Mucosa of rectum (tissue), 2 donors: Measurements from ENCODE around the gene SCMH1.

Experiments
- H3K27ac ChIP-seq, 2 donors: one replicate each; pipeline ENCODE4 v1.7.0; 2013; ENCODE audit warnings: inconsistent platforms in 2 of 2, low read depth in 2 of 2, low read length in 2 of 2
- H3K27me3 ChIP-seq, 2 donors: one replicate each; pipeline ENCODE4 v1.7.0; 2013; ENCODE audit warnings: low read length in 2 of 2; ENCODE audit not compliant: control insufficient read depth in 2 of 2, insufficient read depth in 2 of 2
- H3K36me3 ChIP-seq, 2 donors: one replicate each; pipeline ENCODE4 v1.7.0; 2013; ENCODE audit warnings: low read length in 2 of 2; ENCODE audit not compliant: control insufficient read depth in 2 of 2, insufficient read depth in 2 of 2
- H3K4me1 ChIP-seq, 2 donors: one replicate each; pipeline ENCODE4 v1.7.0; 2013; ENCODE audit warnings: low read length in 2 of 2, mild to moderate bottlenecking in 1 of 2; ENCODE audit not compliant: control insufficient read depth in 2 of 2, insufficient read depth in 2 of 2
- H3K4me3 ChIP-seq, 2 donors: one replicate each; pipeline ENCODE4 v1.7.0; 2013; ENCODE audit warnings: low read length in 2 of 2
- H3K9ac ChIP-seq, 2 donors: one replicate each; pipeline ENCODE4 v1.7.0; 2013; ENCODE audit warnings: low read length in 2 of 2, low read depth in 1 of 2, mild to moderate bottlenecking in 1 of 2
- H3K9me3 ChIP-seq, 2 donors: one replicate each; pipeline ENCODE4 v1.7.0; 2013; ENCODE audit warnings: low read length in 2 of 2; ENCODE audit not compliant: control insufficient read depth in 2 of 2
- donor health status: healthy.
- donor health status: Normal muscosa, but diverticular disease.

The SCMH1 gene

GRCh38 chr1:41278076-41278475, 36.0 kb upstream of the SCMH1 start:
- no peaks in the 10 kb centered on the region for H3K36me3 ChIP-seq
- H3K9ac ChIP-seq = no peak overlapping the region
- H3K27me3 ChIP-seq = no peaks in the 10 kb centered on the region
- H3K4me1 ChIP-seq = peaks cover 3 to 4% of the 10 kb centered on the region in 2 donors
- no peak overlapping the region for H3K27ac ChIP-seq
- no peaks in the 10 kb centered on the region for H3K9me3 ChIP-seq
- H3K4me3 ChIP-seq = no peak overlapping the region

GRCh38 chr1:41277371-41277975, 35.4 kb upstream of the SCMH1 start:
- Histone ChIP-seq H3K4me3 (no peak overlapping the region), H3K9ac (no peak overlapping the region), H3K4me1 (peaks cover 3 to 4% of the 10 kb centered on the region in 2 donors), H3K9me3 (no peaks in the 10 kb centered on the region), H3K36me3 (no peaks in the 10 kb centered on the region), H3K27ac (no peak overlapping the region), H3K27me3 (no peaks in the 10 kb centered on the region)

DNA sequence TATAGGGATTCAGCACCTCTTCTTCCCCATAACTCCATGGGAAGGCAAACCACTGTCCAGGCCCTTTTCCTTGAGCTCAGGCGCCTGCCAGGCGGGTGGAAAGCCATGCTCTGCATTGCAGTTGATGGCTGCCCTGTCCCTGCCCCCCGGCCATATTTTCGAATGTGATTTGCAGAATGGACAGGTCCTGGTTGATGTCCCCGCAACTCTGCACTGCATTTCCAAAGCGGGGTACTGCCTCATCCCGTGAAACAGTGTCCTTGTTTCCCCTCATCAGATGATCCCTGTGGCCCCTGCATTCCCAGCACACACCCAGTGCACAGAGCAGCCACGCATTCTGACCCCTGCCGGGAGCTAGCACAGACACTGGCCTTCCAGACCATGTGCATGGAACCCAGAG, 33.7 kb upstream of the SCMH1 start:
- Histone ChIP-seq H3K9ac (no peak overlapping the region), H3K9me3 (no peaks in the 10 kb centered on the region), H3K4me1 (peaks cover 3 to 4% of the 10 kb centered on the region in 2 donors), H3K27ac (no peak overlapping the region), H3K4me3 (no peak overlapping the region), H3K36me3 (no peaks in the 10 kb centered on the region), H3K27me3 (no peaks in the 10 kb centered on the region)

DNA sequence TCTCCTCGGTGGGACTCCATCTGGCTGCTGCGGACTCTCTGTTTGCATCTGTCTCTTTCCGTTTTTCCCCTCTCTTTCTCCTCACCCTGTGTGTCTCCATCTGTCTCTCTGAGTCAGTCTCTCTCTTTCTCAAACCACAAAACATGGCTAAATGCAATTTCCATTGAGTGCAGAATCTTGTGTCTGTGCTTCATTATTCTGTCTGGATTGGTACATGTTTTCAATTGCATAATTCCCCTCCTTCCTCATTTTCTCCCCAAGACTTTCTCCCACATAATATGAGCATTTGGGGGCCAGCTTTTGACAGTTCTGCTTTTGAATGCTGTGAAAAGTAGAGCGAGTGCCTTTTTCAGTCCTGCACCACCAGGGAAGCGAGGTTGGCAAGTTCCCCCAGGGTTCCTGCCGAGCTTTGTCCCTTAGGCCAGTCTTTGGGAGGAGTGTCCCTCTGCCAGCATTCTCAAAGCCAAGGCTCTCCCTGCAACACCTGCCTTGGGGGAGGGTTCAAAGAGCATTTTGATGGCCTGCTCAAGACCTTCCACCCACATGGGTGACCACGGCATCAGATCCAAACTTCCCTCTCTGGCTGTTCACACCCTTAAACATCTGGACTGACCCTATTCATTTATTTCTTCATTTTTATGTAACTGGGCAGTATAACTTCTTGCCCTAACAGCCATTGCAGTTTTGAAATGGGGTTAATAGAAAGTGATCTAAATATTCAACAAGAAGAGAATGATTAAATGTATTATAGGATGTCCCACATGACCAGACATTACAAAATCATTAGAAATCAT, 32.8 kb upstream of the SCMH1 start:
- H3K4me1 ChIP-seq = peaks cover 3 to 4% of the 10 kb centered on the region in 2 donors
- no peaks in the 10 kb centered on the region for H3K9me3 ChIP-seq
- H3K27me3 ChIP-seq = no peaks in the 10 kb centered on the region
- H3K36me3 ChIP-seq = no peaks in the 10 kb centered on the region
- H3K27ac ChIP-seq = no peak overlapping the region
- no peak overlapping the region for H3K9ac ChIP-seq
- H3K4me3 ChIP-seq = no peak overlapping the region

DNA sequence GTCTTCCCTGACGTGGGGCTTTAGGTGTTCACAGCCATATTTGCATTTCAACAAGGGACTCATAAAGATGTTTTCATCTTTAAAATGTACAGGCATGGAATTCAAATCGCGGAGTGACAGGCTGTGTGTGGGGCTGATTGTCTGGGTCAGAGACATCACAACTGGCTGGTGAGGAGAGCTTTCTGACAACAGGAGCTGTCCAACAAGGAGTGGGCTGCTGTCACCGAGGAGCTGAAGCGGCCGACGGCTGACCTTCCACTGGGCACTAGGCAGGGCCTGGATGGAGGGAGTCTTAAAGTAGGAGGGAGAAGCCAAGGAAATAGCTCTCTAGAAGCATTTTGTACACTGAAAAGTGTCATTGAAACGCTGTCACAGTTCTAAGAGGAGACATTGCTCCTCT, 30.5 kb upstream of the SCMH1 start:
- no peaks in the 10 kb centered on the region for H3K27me3 ChIP-seq
- peaks cover 2% of the 10 kb centered on the region in 2 donors for H3K4me1 ChIP-seq
- H3K36me3 ChIP-seq = no peaks in the 10 kb centered on the region
- H3K9me3 ChIP-seq = no peaks in the 10 kb centered on the region
- no peak overlapping the region for H3K4me3 ChIP-seq
- no peak overlapping the region for H3K27ac ChIP-seq
- no peak overlapping the region for H3K9ac ChIP-seq

- no peaks in the 10 kb centered on the region for H3K36me3 ChIP-seq
- no peak overlapping the region for H3K9ac ChIP-seq
- no peaks in the 10 kb centered on the region for H3K27me3 ChIP-seq
- no peak overlapping the region for H3K27ac ChIP-seq
- H3K4me1 ChIP-seq = no peaks in the 10 kb centered on the region
- no peak overlapping the region for H3K4me3 ChIP-seq
- no peaks in the 10 kb centered on the region for H3K9me3 ChIP-seq
Measured at GRCh38 chr1:41268154-41268770, 26.2 kb upstream of the SCMH1 start.

GRCh38 chr1:41261926-41262618, 20.0 kb upstream of the SCMH1 start:
- no peak overlapping the region for H3K9ac ChIP-seq
- H3K27ac ChIP-seq = no peak overlapping the region
- H3K9me3 ChIP-seq = no peaks in the 10 kb centered on the region
- no peaks in the 10 kb centered on the region for H3K36me3 ChIP-seq
- H3K27me3 ChIP-seq = no peaks in the 10 kb centered on the region
- no peak overlapping the region for H3K4me3 ChIP-seq
- no peaks in the 10 kb centered on the region for H3K4me1 ChIP-seq

- Histone ChIP-seq H3K36me3 (no peaks in the 10 kb centered on the region), H3K27ac (no peak overlapping the region), H3K27me3 (peaks cover 0 to 3% of the 10 kb centered on the region in 2 donors), H3K9ac (no peak overlapping the region), H3K9me3 (no peaks in the 10 kb centered on the region), H3K4me3 (no peak overlapping the region), H3K4me1 (no peaks in the 10 kb centered on the region)
Measured at GRCh38 chr1:41260768-41261167, 18.7 kb upstream of the SCMH1 start.

DNA sequence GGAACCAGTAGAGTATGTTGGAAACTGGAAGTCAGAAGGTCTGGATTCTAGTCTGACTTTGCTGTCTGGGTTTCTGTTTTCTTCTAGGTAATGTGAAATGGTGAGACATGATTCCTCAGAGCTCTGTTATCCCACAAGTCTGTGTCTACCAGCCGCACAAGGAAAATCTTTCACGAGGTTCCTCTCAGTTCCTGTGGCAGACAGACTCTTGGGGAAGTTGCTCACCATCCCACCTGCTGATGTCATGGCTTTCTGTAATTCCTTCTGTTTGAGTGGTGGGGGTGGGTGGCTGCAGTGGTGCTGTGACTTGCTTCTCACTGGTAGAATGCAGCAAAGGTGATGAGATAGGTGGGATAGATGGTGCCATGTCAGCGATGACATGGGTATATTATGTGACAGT, 17.1 kb upstream of the SCMH1 start:
- H3K27me3 ChIP-seq = peaks cover 0 to 3% of the 10 kb centered on the region in 2 donors
- no peaks in the 10 kb centered on the region for H3K36me3 ChIP-seq
- no peaks in the 10 kb centered on the region for H3K9me3 ChIP-seq
- H3K4me3 ChIP-seq = no peak overlapping the region
- no peak overlapping the region for H3K9ac ChIP-seq
- no peaks in the 10 kb centered on the region for H3K4me1 ChIP-seq
- no peak overlapping the region for H3K27ac ChIP-seq

- no peaks in the 10 kb centered on the region for H3K4me1 ChIP-seq
- no peak overlapping the region for H3K4me3 ChIP-seq
- H3K27me3 ChIP-seq = peaks cover 0 to 3% of the 10 kb centered on the region in 2 donors
- H3K36me3 ChIP-seq = no peaks in the 10 kb centered on the region
- no peak overlapping the region for H3K9ac ChIP-seq
- H3K9me3 ChIP-seq = no peaks in the 10 kb centered on the region
- H3K27ac ChIP-seq = no peak overlapping the region
Measured at GRCh38 chr1:41255978-41256377, 13.9 kb upstream of the SCMH1 start.
